Measurements from ENCODE around the gene FMO4. TPM values are rescaled to one million over a fixed set of nuclear protein-coding genes. Genes with fewer than 3 reads are reported as not detected.

The FMO4 gene
- total RNA-seq, 1 experiment from 2014 or later, result 0.56 TPM

DNA sequence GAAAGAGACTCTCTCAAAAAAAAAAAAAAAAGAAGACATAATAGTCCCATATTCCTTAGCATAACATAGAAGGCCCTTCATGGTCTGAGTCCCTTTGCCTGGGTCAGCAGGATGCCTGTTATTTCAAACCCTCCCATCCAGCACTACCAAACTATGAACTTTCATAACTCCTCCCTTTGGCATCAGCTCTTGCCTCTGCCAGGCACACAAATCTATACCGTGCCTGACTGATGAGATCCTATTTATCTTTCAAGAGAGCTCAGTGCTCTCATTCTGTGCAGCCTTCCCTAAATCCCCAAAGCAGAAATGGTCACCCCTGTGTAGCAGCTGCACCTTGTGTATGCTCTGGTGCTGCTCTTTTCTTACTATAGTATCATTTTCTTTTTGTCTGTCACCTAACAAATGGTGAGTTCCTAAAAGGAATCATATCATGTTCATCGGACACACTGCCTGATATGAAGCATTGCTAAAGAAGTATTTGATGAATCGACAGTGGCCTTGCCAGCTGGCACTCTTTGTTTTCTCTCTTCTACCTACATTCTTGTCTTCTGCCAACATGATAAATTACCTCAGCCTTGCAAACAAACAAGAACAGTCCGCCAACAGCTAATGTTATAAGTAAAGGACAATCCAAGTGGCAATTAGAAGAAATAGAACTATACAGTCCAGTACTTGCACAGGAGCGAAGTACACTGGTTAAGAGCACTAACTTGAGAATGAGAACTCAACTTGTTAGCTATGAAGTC is 29.9 kb downstream of the FMO4 start:
- ChIA-PET CTCF (no interaction called here), POLR2A (ENCODE audit: low non-redundant PET) (no interaction called here)
- intact Hi-C loops (cut with micrococcal nuclease; ENCODE audit: unreplicated experiment), result no loop called here
- TF ChIP-seq EZH2 (IDR thresholded peaks at IDR 0.05; ENCODE audit: borderline replicate concordance, low read depth, low read length, poor library complexity, severe bottlenecking), result no peak
- no peak overlapping the region for H3K4me3 ChIP-seq (ENCODE audit: low read depth, low read length, poor library complexity, severe bottlenecking)
- H3K4me1 ChIP-seq (ENCODE audit: insufficient read depth, low read length, poor library complexity, severe bottlenecking), result no peaks in the 10 kb centered on the region
- H3K27me3 ChIP-seq (replicated peaks; ENCODE audit: insufficient read depth, low read depth, low read length, poor library complexity), result no peaks in the 10 kb centered on the region
- no peak overlapping the region for H3K27ac ChIP-seq (ENCODE audit: low read depth, low read length, poor library complexity, severe bottlenecking)
- DNase-seq (ENCODE audit: low spot score), result no peak
- no TSS peak for BruUV-seq (replicated peaks)
- H3K36me3 ChIP-seq (ENCODE audit: insufficient read depth, low read length, poor library complexity, severe bottlenecking), result no peaks in the 10 kb centered on the region
- no peaks in the 10 kb centered on the region for H3K9me3 ChIP-seq (ENCODE audit: low read depth, low read length, poor library complexity, severe bottlenecking)

- Histone ChIP-seq H3K4me1 (ENCODE audit: insufficient read depth, low read length, poor library complexity, severe bottlenecking) (no peaks in the 10 kb centered on the region), H3K36me3 (ENCODE audit: insufficient read depth, low read length, poor library complexity, severe bottlenecking) (no peaks in the 10 kb centered on the region), H3K4me3 (ENCODE audit: low read depth, low read length, poor library complexity, severe bottlenecking) (no peak overlapping the region), H3K27ac (ENCODE audit: low read depth, low read length, poor library complexity, severe bottlenecking) (no peak overlapping the region), H3K27me3 (replicated peaks; ENCODE audit: insufficient read depth, low read depth, low read length, poor library complexity) (no peaks in the 10 kb centered on the region), H3K9me3 (ENCODE audit: low read depth, low read length, poor library complexity, severe bottlenecking) (no peaks in the 10 kb centered on the region)
- intact Hi-C loops (cut with micrococcal nuclease; ENCODE audit: unreplicated experiment), result no loop called here
- ChIA-PET POLR2A (ENCODE audit: low non-redundant PET) (no interaction called here), CTCF (no interaction called here)
- TF ChIP-seq CTCF (conservative IDR thresholded peaks at IDR 0.05; ENCODE audit: low read depth, low read length), result no peak
- TF ChIP-seq EZH2 (IDR thresholded peaks at IDR 0.05; ENCODE audit: borderline replicate concordance, low read depth, low read length, poor library complexity, severe bottlenecking), result no peak
- no TSS peak for BruUV-seq (replicated peaks)
- DNase-seq (ENCODE audit: low spot score), result no peak
These were observed 30.5 kb downstream of the FMO4 start for GRCh38 chr1:171344473-171344820.

GRCh38 chr1:171345536-171345935 is 31.6 kb downstream of the FMO4 start:
- intact Hi-C loops (cut with micrococcal nuclease; ENCODE audit: unreplicated experiment), result no loop called here
- ChIA-PET CTCF (no interaction called here), POLR2A (ENCODE audit: low non-redundant PET) (no interaction called here)
- Histone ChIP-seq H3K27ac (ENCODE audit: low read depth, low read length, poor library complexity, severe bottlenecking) (no peak overlapping the region), H3K9me3 (ENCODE audit: low read depth, low read length, poor library complexity, severe bottlenecking) (no peaks in the 10 kb centered on the region), H3K36me3 (ENCODE audit: insufficient read depth, low read length, poor library complexity, severe bottlenecking) (no peaks in the 10 kb centered on the region), H3K27me3 (replicated peaks; ENCODE audit: insufficient read depth, low read depth, low read length, poor library complexity) (no peaks in the 10 kb centered on the region), H3K4me3 (ENCODE audit: low read depth, low read length, poor library complexity, severe bottlenecking) (no peak overlapping the region), H3K4me1 (ENCODE audit: insufficient read depth, low read length, poor library complexity, severe bottlenecking) (no peaks in the 10 kb centered on the region)
- BruUV-seq (replicated peaks), result no TSS peak
- TF ChIP-seq EZH2 (IDR thresholded peaks at IDR 0.05; ENCODE audit: borderline replicate concordance, low read depth, low read length, poor library complexity, severe bottlenecking) (no peak), CTCF (conservative IDR thresholded peaks at IDR 0.05; ENCODE audit: low read depth, low read length) (no peak)
- no peak for DNase-seq (ENCODE audit: low spot score)

DNA sequence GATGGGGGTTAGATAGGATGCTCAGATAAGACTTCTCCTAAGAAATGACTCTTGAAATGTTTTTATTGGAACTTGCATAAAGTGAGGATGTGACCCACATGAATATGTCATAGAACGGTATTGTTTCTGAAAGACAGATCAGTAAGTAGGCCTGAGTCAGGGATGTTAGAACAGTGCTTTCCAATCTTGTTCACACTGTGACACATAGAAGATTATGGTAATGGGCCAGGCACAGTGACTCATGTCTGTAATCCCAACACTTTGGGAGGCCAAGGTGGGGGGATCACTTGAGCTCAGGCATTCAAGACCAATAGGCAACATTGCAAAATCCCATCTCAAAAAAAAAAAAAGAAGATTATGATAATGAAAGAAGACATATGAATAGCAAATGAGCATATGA is 32.9 kb downstream of the FMO4 start:
- TF ChIP-seq EZH2 (IDR thresholded peaks at IDR 0.05; ENCODE audit: borderline replicate concordance, low read depth, low read length, poor library complexity, severe bottlenecking), result no peak
- TF ChIP-seq CTCF (conservative IDR thresholded peaks at IDR 0.05; ENCODE audit: low read depth, low read length), result no peak
- Histone ChIP-seq H3K4me1 (ENCODE audit: insufficient read depth, low read length, poor library complexity, severe bottlenecking) (no peaks in the 10 kb centered on the region), H3K9me3 (ENCODE audit: low read depth, low read length, poor library complexity, severe bottlenecking) (no peaks in the 10 kb centered on the region), H3K4me3 (ENCODE audit: low read depth, low read length, poor library complexity, severe bottlenecking) (no peak overlapping the region), H3K27ac (ENCODE audit: low read depth, low read length, poor library complexity, severe bottlenecking) (no peak overlapping the region), H3K36me3 (ENCODE audit: insufficient read depth, low read length, poor library complexity, severe bottlenecking) (no peaks in the 10 kb centered on the region), H3K27me3 (replicated peaks; ENCODE audit: insufficient read depth, low read depth, low read length, poor library complexity) (no peaks in the 10 kb centered on the region)
- no TSS peak for BruUV-seq (replicated peaks)
- POLR2A ChIA-PET (ENCODE audit: low non-redundant PET), result no interaction called here
- CTCF ChIA-PET, result interaction anchor here (0.6 kb wide), 1 partner anchor 101 kb away, joined by 3 read pairs; no protein-coding TSS in a partner anchor
- peak; percentile 67 for DNase-seq (ENCODE audit: low spot score)
- intact Hi-C loops (cut with micrococcal nuclease; ENCODE audit: unreplicated experiment), result no loop called here
